Activated CD4-positive, alpha-beta T cell treated with anti-CD3 and anti-CD28 coated beads for 1 hour (primary cell): ENCODE measurements around the gene ETFA.

Source experiments
- DNase-seq: peaks from one replicate; pipeline ENCODE4 v3.0.0-alpha.2; 2020

Gene ETFA

DNA sequence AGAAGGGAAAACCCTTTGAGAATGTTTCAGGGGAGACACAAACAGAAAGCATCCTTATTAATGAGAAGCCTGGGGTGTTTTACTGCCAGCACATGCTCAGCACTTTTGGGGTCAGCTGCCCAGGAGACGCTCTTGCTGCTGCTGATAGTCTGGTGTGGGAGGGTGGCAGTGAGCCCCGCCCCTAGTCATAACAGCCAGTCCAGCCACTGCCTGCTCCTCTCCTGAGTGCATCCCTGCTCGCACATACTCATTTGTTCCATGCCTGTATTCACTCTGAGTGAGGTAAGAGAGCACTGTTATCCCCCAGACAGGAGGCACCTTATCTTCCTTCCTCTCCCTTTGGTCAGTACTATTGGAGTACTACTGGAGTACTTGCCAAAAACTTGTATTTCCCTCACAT lies 101.3 kb downstream of the ETFA start:
- DNase-seq: no peak

DNA sequence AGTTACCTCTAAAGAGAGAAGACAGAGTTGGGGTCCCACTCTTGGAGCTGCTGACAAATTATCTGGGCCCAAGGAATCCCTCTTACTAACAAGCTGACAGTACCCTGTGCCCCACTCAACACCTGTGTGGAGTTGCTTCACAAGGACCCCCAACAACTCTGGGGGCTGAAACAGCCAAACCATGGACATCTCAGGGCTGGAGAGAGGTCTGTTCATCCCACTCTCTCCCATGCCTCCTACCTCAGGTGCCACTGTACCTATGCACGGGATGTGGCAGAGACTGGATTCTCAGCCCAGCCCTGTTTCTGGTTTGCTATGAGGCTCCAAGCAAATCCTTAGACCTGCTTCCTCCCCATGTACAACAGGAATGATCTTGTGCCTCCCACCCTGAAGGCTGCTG lies 101.7 kb downstream of the ETFA start:
- no peak for DNase-seq

DNA sequence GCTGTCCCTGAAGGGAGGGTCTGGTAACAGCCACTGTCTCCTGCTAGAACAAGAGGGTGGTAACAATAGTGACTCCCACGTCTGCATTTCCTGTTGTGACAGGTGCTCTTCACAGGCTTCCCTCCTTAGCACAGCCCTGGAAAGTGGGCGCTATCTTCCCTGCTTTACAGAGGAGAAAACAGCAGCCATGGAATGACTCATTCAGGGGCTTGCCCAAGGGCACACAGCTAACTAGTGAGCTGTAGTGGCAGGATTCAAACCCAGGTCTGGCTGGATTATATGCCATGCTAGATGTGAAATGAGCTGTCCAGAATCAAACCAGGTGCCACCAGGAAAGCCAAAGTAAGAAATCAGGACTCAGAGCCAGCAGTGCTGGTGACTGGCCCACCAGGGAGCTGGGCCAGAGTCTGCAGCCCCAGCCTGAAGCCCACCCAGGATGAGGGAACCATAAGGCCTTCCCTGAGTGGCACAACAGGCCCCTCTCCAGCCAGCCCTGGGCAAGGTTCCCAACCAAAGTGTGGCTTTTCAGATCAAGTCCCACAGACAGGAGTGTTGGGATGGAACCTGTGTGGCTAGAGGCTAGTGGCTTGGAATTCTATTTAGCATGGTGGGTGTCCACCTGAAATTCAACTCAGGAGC lies 102.4 kb downstream of the ETFA start:
- DNase-seq: no peak

DNA sequence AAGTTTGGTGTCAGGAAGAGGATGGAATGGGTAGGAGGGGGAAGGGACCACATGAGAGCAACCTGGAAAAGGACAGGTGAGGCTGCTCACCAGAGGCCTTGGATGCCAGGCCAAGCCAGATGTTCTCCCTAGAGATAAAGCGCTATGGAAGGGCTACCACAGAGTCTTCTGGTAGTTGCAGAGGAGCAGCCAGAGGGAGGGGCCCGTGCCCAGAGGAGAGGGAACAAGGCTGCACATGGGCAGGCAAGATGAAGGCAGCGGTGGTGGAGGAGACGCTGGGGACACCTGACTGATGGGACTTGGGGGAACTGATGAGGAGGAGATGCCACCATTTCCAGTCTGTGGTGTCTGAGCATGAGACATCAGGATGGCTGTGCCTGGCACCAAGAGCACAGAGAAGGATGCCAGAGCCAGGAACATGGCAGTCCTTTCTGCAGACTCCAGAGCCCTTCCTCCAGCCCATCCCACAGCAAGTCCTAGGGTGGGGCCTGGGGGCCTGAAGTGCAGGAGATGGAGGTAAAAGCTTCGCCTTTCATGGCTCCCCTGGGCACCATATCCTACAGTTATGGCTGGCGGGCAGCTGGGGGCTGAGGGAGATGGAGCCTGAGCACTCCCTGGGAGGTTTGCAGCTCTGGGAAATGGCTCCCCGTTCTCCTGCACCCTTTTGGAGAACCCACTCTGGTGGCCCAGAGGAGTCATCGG lies 103.0 kb downstream of the ETFA start:
- no peak for DNase-seq

DNA sequence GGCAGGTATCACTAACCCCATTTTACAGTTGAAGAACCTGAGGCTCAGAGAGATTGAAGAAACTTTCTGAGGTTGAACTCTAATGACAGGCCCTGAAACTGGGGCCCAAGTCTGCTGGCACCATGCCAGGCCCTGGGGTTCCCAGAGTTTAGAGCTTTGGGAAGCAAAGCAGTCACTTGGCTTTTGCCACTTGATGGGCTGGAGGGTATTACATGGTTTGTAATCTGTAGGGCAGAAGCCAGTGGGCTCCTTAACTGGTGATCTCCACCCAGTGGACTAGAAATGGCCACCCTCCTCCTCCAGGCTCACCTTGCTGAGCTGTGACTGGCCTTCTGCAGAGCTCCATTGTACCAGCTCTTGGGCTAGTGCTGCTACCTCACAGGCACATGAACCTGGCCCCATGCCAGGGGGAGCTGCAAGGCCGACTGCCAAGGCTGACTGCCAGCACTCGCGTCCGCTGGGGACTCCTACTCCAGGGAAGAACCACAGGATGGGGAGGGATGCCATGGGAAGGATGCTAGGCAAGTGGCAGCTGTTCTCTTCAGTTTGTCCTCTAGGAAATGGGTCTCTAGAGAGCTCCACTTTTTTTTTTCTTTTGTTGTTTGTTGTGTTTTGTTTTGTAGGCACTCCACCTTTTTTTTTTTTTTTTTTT lies 104.8 kb downstream of the ETFA start:
- DNase-seq: no peak

DNA sequence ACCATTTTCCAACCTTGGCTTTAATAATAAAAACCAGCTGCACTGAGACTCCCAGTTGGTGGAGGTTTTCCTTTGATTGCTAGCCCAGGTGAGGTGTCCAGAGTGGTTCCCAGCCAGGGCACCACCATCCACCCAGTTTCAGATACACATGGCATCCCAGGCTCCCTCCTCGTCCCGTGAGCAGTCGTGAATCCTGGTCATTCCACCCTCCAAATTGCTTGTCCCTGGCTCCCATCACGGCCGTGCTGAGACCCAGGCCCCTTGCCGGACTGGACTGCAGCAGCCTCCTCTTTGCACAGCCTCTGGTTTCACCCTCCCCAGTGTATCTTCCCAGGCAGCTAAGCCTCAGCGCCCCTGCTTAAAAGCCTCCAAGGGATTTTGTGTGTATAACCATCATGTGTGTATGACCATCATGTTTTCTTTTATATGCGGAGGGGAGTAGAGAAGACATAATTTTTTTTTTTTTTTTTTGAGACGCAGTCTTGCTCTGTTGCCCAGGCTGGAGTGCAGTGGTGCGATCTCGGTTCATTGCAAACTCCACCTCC lies 106.3 kb downstream of the ETFA start:
- DNase-seq: no peak

DNA sequence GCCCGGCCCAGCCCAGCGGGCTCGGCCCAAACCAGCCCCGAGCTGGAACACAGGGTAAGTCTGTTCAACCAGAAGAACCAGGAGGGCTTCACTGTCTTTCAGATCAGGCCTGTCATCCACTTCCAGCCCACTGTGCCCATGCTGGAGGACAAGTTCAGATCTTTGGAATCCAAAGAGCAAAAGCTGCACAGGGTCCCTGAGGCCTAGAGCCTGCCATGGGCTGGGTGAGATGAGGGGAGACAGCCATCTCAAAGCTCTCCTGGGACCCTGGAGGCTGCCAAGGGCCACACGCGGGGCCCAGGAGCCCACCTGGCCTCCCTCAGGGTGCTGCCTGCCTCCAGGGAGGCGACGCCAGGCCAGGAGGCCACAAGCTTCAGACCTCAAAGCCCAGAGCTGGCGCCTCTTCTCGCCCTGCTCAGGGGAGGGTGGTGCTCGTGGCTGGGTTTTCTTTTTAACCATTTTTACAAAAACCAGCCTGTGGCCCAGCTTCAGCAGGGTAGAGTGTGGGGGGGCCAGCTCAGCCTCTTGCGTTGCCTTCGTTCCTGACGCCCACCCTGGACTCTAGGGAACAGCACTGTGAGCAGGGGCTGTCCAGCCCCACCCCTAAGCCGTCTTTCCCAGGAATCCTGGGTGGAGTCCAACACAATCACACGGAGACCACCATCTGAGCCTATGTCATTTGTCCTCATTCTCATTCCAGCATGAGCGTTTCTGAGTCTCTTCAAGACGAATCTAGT lies 107.0 kb downstream of the ETFA start:
- no peak for DNase-seq

DNA sequence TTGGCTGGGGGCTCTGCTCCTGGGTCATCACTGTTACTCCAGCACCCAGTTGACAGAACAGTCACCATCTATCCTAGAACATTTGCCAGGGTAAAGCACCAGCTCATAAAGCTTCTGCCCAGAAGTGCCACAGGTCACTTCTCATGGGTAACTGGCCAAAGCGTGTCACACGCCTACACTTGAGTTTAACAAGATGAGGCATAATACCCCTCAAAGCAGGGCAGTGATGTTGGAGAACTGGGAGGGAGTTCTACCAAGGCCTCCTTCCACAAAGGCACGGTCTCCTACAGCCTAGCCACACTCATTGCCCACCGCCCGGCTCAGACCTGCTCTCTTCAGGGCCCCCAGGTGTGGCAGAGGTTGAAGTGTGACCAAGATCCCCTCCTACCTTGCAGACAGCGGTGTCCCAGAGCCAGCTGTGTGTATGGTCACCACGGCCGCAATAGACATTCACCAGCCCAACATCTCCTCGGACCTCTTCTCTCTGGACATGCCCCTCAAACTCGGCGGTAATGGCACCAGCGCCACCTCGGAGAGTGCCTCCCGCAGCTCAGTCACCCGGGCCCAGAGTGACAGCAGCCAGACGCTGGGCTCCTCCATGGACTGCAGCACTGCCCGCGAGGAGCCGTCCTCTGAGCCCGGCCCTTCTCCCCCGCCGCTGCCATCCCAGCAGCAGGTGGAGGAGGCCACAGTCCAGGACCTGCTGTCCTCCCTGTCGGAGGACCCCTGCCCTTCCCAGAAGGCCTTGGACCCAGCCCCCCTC lies 107.7 kb downstream of the ETFA start:
- DNase-seq: no peak

DNA sequence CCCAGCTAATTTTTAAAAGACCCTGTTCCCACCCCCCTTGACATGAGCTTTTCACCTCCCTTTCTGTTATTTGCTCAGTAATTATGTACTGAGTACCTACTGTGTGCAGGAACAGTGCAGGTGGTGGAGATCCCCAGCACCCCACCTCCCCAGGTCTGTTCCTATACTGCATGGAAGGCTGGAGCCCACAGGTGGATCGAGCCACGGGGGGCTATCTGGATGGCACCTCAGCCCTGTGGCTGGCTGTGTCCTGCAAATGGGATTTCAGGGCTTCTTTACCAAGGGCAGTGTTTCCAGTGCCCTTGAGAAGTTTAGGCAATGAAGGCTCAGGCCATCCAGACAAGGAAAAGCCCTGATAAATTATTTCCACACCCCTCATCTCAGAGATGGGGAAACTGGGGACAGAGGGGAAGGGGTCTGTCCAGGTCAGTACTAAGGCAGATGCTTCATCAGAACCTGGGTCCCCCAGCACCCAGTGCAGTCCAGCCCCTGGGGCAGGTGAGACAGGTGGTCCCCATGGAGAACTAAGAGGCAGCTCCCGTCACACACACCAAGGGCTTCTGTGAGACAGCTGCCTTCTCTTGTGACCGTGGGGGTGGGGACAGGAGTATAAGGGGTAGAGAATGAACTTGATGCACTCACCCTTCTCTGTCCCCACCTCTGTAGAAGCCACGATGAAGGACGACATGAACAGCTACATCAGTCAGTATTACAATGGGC lies 109.6 kb downstream of the ETFA start:
- DNase-seq: no peak

DNA sequence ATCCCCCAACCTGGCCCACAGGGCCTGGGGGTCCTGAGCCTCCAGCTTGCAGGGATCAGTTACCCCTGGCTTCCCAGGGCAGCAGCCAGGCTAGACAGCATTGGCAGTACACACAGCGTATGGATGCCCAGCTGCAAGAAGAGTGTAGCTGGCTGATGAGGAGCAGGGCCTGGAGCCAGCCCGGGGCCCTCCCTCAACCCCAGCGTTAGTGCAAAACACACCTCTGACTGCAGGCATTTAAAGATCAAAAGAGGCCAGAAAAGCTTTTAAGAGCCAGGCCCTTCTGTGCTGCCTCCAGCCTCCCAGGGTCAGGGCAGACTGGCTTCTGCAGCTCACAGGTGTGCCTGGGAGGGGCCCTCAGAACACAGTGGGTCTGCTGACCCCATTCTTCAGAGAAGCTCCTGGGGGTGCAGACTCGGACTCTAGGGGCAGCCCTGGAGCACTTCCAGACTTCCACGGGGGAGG lies 110.6 kb downstream of the ETFA start:
- DNase-seq: no peak

DNA sequence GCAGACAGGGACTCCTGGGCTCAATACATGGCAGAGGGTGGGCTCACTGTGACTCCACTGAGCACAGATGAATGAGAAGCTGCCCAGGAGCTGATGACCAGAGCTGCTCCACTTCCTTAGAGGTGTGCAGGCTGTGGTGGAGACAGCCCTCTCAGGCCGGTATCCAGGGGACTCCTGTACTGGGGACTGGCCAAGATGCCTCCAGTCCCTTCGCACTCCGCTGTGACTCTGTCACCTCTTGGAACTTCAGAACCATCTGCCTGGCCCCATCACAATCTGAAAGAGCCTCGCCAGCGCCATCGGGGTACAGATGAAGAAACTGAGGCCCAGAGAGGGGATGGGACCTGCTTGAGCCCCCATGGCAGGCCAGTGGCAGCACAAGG lies 111.2 kb downstream of the ETFA start:
- DNase-seq: no peak

DNA sequence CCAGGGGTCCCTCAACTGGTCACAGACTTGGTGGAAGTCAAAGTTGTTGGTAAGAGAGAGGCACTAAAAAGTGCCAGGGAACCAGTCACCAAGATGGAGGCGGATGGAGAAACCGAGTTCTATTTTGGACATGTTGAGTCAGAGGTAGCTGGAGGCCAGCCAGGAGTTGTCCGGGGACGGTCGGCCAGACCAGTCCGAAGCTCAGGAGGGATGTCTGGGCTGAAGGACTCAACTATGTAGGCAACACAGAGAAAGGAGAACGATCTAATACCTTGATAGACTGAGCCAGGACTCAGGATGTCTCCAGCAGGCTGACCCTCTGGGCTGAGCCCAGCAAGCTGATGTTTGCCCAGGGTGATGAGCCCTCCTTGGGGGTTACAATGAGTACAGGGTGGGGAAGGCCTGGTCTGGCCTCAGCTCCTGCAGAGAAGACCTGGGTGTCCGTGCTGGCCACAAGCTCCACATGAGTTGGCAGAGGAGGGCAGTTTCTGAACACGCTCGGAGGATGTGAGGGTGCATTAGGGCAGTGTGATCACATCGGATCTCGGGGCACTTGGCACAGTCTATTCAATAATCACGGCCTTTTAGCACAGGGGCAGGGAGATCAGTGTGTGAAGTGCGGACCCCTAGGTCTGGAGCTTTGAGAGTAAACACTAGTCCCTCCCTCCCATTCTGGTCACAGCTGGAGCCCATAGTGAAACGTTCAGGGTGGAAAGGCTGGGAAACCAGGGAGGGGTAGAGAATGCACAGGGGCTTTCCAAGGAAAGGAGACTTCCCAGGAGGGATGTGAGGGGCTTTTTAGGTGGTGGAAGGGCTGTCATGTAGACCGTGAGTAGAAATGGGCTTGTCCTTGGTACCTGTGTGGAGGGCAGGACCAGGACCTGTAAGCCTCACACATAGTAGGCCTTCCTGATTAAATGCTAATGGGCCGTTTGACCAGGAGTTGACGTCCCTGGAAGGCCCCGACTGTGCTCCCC lies 111.9 kb downstream of the ETFA start:
- DNase-seq: no peak

DNA sequence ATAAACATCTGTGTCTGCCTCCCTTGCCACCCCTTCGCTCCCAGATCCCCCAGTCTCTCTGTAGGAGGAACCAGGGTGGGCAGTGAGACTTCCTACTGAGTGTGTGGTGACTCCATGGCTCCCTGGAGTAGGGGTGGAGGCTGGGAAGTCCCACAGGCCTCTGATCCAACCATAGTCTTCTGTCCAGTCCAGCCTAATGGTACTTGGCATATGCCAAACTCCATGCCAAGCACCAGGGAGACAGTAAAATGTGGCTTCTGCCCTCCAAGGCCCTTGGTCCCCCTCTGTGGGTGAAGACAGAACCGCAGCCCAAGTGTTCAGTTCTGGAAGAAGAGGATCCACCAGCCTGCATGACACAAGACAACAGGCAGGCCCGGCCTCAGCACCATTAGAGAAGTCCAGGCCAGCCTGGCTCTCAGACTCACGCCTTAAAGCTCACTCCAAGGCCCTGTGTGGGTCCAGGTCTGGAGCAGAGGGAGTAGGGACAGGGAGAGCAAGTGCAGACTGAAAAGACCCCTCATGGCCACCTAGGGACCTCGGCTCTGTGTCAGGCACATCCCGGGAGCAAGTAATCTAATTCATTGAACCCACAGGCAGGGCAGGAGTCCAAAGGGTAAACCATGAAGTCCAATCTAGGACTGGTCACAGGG lies 112.7 kb downstream of the ETFA start:
- DNase-seq: no peak

DNA sequence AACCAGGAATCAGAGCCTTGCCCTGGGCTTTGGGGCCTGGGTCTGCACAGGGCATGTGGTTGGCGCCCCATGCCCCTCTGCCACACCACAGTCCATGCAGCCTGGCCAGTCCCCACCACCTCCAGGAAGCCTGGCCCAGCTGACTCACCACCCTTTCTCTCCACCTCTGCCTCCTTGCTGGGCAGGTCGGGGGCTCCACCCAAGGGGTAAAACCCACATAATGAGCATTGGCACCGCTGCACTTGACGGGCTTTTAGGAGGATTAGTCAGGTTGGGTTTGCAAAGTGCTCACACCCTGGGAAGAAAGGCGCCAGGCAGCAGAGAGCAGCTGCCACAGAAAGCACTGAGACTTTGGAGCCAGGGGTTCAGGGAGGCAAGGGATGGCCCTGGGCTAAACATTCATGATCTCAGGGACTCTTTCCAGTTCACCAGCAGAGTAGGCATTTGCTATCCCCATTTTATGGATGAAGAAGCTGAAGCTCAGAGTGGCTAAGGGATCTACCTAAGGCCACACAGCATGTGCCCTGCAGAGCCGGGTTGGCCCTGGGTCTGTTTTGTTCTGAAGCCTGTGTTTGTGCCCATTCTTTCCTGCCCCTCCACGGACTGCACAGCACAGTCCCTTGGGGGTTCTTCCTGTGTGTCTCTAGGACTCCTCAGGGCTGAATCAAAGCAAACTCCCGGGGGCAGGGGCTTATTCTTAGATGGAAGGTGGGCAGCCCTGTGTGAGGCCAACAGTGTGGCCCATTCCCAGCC lies 113.4 kb downstream of the ETFA start:
- DNase-seq: no peak

DNA sequence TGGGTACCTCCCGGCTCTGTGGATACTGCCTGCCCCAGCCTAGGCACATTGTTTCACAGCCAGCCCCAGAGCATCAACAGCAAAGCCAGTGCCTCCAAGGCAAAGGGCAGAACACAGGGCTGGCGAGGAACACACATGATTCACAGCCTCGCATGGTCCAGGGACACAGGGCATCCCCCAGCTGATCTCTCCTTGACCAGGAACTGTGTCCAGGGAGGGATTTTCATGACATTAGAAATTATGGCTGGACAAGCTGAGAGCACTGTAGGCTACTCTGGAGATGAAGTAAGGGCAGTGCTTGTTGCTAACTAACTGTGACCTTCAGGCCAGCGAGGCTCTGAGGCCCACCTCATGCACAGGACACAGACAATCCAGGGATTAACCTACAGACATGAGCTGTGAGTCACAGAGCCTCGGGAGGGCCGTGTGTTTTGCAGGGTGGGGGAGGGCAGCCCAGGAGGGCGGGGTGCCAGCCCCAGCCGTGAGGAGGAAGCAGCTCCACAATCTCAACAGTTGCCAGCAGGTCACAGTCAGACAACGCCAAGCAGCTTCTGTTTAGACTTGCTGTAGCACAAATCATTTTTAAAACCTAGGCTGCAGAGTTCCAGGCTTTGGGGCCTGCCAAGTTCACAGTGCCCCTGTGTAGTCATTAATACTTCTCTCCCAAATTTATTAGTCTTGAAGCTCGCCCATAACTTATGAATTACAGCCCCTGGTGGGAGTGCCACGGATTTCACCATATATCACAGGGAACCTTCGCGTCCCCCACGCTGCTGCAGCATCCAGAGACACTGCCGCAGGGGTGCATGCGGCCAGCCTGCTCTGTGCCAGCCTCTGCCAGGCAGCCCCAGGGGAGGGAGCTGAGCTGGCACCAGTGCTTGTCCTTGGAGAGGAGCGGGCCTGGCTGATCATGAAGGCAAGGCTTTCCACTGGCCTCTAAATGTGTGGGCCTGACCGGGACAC lies 114.7 kb downstream of the ETFA start:
- DNase-seq: no peak

DNA sequence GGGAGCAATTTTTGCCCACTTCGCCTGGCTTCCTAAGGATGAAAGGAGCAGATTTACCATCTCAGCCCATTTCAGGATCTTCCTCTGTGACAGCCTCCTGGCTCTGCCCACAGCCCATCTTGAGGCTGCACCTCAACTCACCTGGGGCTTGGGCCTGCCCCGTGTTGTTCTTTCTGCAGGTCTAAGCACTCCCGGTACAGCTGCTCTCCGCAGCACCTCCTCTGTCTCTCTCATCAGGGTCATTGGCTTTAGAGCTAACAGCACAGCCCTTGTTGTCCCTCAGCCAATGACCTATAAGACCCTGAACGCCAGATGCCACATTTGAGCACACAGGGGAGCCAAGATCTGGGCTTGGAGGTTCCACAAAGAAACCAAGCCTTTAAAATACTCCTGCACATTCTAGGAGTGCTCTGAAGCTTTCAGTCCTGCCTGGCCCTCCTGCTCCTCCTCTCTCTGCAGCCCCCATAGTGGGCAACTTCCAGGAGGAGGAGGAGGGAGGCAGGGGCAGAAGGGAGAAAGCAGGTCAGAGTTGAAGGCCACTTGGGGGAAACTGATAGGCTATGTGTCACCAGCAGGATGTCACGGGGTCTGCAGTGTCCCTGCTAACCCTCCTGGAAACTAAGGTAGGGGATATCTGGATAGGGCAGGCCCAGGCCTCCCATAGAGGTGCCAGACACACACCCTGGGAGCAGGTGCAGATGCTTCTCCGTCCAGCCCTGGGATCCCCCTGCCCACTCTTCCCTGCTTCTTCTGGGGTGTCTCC lies 115.6 kb downstream of the ETFA start:
- no peak for DNase-seq

DNA sequence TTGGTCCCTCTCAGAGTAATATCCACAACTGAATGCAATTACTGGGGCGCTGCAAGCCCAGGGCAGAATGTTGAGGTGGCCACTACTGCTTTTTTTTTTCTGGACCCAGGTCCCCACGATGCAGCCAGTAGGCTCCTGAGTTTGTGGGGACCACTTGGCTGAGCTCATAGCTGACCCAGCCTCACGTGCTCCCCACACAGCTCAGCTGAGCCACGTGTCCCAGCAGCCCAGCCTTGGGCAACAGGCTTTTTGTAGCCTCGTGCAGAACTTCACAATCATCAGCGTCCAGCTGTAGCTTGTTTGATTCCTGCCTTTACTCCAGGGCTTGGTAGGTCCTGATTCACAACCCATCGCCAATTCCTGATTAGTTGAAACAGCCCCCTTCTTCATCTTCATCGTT lies 117.3 kb downstream of the ETFA start:
- no peak for DNase-seq
